ENCODE results near the gene MFSD1.

DNA sequence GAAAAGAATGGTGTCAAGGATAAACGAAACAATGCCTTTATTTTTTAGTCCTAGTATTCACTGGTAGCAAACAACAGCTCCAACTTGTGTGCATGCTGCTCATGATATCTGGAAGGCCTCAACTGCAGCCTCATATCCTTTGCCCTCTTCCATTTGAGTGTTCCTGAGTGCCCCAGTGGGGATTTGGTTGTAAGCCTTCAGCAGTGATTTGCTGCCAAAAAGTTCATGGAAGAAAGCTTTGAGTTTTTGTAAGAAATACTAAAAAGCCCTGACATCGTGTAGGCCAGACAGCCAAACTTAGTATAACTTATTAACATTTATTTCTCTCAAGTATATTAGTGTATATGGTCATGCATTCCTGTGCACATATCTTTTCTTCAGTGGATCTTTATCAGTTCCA is 30.0 kb downstream of the MFSD1 start:
- TF ChIP-seq SP1 (IDR thresholded peaks at IDR 0.05) (no peak), ZNF384 (IDR thresholded peaks at IDR 0.05) (no peak), BHLHE40 (IDR thresholded peaks at IDR 0.05; ENCODE audit: borderline replicate concordance) (no peak), NFRKB (IDR thresholded peaks at IDR 0.05) (no peak), TARDBP (IDR thresholded peaks at IDR 0.05) (no peak), CTBP1 (IDR thresholded peaks at IDR 0.05; ENCODE audit: borderline replicate concordance) (no peak), FOXK2 (IDR thresholded peaks at IDR 0.05) (no peak), ARNT (IDR thresholded peaks at IDR 0.05) (no peak), FOXM1 (IDR thresholded peaks at IDR 0.05; ENCODE audit: borderline replicate concordance) (no peak)
- TF ChIP-seq, protein P1, sequence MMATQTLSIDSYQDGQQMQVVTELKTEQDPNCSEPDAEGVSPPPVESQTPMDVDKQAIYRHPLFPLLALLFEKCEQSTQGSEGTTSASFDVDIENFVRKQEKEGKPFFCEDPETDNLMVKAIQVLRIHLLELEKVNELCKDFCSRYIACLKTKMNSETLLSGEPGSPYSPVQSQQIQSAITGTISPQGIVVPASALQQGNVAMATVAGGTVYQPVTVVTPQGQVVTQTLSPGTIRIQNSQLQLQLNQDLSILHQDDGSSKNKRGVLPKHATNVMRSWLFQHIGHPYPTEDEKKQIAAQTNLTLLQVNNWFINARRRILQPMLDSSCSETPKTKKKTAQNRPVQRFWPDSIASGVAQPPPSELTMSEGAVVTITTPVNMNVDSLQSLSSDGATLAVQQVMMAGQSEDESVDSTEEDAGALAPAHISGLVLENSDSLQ (IDR thresholded peaks at IDR 0.05) = no peak

Data from HEK293T (cell line).